NCI-H1092 (cell line): ENCODE measurements around the gene GCSAM.

ENCODE experiments used
- DNase-seq: peaks from one replicate; lab custom pipeline; 2025; lab: John Stamatoyannopoulos, UW

GCSAM gene, protein sequence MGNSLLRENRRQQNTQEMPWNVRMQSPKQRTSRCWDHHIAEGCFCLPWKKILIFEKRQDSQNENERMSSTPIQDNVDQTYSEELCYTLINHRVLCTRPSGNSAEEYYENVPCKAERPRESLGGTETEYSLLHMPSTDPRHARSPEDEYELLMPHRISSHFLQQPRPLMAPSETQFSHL

DNA sequence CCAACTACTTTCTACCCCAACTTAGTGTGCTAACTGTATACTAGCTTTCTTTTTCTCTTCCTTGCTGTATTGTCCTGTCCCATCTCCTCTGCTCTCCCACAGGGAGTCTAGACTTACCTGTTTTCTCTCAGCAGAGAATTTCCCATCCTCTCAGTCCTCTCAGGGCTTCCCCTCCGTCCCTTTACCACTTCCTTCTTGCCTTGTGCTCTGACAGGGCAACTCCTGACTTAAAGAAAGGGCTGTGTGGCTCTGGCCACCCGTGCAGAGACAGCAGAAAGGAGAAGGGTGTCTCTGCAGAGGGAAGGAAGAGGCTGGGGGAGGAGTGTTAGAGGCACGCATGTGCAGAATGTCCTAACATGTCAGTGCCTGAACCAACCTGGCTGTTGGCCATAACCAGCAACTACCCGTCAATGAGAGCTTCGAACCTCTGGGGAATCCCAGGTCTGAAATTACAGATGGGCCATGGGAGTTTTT is at the start of gene GCSAM:
Gene GCSAM (minus strand): TSS at position 274 of the 474 bp plus-strand sequence. CDS start 128 bp downstream, at position 146.
- no peak for DNase-seq

DNA sequence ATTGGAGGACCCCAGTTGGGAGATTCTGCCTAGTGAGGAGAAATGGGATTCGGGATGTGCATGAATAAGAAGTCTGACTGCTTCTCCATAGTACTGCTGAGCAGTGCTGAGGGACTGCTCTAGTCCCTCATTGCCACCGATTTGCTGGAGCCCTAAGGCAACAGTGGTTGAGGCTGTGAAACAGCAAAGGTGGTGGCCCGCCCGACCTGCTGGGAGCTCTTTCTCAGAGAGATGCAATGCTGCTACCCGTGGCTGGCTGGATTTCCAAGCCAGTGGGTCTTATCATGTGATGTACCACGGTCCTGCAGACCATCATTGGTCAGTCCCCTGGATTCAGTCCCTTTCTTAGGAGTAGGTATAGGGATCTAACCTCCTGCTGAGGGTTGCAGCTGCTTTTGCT is 42.6 kb upstream of the GCSAM start:
- DNase-seq = no peak

GRCh38 chr3:112175037-112175436 is 42.0 kb upstream of the GCSAM start:
- DNase-seq = no peak

DNA sequence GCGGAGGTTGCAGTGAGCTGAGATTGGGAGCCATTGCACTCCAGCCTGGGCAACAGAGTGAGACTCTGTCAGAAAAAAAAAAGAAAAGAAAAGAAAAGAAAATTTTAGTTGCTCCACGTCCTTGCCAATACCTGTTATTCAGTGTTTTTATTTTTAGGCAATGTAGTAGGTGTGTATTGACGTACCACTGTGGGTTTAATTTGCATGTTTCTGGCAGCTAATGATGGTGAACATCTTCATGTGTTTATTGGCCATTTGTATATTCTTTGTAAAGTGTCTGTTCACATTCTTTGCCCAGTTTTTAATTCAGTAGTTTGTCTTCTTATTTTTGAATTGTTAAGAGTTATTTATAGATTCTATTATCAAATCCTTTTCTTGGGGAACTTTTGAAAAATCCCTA is 38.1 kb upstream of the GCSAM start:
- DNase-seq = no peak

DNA sequence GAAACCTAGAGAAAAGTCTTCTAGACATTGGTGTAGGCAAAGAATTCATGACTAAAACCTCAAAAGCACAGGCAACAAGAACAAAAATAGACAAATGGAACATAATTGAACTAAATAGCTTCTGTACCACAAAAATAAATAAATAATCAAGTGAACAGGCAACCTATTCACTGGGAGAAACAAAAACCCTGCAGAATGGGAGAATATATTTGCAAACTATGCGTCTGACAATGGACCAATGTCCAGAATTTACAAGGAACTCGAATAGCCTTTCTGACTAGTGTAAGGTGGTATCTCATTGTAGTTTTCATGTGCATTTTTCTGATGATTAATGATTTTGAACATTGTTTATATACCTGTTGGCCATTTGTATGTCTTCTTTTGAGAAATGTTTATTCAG is 37.0 kb upstream of the GCSAM start:
- no peak for DNase-seq

- no peak for DNase-seq
These were observed 34.7 kb upstream of the GCSAM start for GRCh38 chr3:112167758-112168157.

- DNase-seq = no peak
These were observed 16.1 kb upstream of the GCSAM start for GRCh38 chr3:112149136-112149535.

DNA sequence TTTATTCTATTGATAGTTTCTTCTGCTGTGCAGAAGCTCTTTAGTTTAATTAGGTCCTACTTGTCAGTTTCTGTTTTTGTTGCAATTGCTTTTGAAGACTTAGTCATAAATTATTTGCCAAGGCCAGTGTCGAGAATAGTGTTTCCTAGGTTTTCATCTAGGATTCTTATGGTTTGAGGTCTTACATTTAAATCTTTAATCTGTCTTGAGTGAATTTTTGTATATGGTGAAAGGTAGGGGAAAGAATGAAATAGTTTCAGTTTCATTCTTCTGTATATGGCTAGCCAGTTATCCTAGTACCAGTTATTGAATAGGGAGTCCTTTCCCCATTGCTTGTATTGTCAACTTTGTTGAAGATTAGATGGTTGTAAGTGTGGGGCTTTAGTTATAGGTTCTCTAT is 10.6 kb upstream of the GCSAM start:
- DNase-seq = no peak

- no peak for DNase-seq
These were observed 10.2 kb upstream of the GCSAM start for GRCh38 chr3:112143251-112143650.

GRCh38 chr3:112141293-112141692 is 8.2 kb upstream of the GCSAM start:
- no peak for DNase-seq

GRCh38 chr3:112140584-112140983 is 7.5 kb upstream of the GCSAM start:
- DNase-seq = no peak

DNA sequence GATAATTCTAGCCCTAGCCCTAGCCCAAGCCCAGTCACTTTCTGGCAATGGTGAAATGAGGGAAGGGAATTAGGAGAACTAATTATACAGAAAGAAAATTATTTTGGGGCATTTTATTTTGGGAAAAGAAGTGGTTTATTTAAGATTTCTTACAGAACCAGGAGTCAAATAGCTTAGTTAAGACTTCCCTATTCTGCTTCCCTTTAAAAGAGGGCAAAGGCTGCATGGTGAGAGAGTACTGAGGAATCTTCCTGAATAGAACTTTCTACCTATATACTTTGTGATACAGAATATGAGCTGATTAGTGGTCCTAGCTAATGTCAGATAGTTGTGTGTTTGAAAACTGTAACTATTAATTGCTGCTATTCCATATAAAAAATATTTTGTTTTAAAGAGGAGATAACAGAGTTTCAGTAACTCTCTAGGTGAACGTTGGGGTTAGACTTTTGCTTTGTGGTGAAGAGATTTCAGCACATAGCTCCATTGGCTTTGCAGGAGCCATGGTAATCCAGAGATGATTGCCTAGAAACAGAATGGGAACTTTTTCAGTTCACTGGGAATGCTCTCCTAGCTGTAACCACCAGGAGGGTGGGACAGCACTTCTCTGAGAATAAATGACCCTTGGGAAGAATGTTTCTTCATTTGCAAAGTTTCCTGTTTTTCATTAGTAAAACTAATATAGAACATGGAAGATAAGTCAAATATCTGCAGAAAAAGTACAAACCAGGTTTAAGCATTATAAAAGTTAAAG is 5.3 kb upstream of the GCSAM start:
- no peak for DNase-seq

DNA sequence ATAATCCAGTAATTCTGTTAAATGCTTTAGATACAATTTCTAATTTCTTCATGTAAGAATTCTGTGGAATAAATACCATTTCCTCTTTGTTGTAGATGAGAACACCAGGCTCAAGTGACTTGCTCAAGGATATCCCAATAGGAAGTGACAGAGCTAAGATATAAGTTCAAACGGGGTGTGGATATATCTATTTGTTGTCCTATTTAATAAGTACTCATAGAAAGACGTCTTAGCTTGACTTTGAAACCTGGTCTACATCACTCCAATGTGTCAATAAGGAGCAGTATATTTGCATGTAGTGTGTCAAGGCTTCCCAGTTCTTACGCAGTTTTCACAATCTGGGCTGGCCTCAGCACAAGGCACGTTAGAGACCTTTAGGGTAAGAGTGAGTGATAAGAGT is 4.7 kb upstream of the GCSAM start:
- DNase-seq = no peak

DNA sequence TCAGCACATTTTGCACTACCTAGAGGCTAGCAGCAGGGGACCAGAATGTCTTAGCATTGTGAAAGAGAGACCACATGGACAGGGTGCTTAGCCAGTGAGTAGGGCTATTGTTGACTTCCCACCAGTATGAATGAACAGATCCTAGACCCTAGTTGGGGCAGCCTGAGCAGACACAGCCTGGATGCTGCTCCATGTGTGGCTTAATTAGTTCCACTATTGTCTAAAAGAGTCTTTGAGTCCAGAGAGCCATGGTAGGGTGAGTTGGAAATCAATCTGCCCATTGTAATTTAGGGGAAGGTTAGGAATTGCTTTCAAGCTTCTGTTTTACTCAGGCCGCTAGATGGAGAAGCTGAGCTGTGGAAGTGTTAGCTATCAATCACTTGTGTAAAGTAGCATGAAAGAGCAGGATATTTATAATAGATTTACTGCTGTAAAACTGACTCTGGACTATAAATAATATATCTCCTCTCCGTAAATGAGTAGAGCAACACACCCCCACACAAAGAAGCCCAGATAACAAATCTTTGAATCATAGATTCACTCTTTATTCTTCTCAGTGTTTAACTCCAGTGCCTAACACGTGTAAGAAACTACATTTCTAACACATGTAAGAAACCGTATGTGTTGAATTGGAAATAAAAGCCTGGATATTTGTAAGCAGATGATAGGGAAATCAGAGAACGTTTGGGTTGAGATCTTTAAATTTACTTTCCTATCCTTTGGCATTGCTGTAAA is 4.1 kb upstream of the GCSAM start:
- DNase-seq = peak; percentile 27

DNA sequence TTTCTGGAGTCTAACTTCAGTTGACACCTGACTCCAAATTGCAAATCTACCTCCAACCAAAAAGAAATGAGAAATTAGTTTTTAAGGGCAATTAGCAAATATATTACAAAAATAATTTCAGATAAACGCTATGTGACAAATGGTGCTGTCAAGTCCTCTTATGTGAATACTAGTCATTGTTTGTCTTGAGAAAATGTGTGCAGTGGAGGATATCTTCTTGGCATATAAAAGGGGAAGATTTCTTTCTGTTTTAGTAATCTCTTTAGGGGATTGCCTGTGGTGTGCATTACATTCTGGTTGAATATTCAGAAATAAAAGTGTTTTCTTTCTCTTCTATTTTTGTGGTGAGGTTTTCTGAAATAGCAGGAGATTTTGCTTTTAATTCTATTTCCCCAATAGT is 3.0 kb upstream of the GCSAM start:
- DNase-seq = no peak

DNA sequence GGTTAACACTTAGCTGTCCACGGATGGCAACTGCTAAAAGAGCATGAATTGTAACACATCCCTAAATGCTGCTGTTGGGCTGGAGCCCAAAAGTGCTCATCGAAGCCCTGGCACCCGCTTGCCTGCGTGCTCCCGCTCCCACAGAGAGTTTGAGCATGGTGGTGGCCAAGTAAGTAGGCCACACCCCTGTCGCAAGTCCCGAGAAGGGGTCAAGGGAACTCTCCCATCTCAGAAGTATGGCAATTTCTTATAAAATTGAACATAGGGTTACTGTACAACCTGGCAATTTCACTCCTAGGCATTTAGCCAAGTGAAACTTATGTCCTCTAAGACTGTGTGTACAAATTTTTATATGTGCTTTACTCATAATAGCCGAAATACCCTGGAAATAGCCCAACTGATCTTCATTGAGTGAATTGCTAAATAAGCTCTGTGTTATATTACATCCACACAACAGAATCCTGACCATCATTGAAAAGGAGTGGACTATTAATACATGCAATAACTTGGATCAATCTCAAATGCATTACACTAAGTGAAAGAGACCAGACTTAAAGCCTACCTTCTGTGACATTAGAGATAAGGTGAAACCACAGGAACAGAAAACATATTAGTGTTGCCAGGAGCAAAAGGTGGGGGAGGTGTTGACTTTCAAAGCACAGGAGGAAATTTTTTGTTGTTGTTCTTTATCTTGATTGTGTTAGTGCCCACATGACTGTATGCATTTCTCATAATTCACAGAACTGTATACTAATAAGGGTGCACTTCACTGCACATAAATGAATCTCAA is 1.5 kb upstream of the GCSAM start:
- no peak for DNase-seq

DNA sequence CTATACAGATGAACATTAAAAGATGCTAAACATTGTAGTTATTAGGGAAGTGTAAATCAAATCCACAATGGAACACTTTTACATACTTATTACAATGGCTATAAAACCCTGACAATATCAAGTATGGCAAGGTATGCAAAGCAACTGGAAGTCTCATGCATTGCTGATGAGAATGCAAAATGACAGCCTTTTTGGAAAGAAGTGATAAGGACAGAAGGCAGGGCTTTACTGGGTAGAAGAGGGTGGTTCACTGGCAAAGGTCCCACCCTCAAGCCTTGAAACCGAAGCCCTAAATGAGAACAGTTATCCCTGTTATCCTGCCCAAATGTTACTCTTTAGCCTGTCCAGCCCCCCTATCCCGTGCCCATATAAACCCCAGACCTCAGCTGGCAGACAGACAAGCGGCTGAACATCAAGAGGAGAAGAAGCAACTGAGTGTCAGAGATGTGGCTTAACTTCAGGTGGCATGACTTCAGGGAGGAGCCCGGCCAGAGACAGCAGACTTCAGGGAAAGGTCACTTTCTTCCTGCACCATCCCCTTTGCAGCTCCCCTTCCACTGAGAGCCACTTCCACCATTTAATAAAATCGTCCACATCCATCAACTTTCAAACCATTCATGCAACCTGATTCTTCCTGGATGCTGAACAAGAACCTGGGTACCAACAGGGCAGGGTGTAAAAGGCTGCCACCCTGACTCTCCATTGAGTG is 732 bp upstream of the GCSAM start:
- no peak for DNase-seq

DNA sequence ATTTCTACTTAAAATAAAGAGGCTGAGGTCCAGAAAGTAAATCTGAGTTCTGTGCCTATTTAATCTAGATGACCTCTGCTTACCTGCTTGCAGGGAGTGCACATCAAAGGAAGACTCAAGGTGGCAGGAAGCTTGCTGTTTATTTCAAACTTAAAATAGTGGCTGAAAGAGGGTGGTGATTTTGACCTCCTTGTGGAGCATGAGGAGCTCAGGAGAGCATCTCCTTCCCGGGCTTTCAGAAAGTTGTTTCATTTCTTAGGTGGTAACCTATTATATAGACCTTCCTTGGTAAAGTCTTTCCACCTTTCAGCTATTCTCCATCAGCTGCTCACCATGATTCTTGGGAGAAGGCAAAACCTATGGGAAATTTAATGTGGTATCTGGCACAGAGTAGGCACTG is 494 bp downstream of the GCSAM start:
- DNase-seq = no peak

GRCh38 chr3:112132088-112132487 is 960 bp downstream of the GCSAM start:
- no peak for DNase-seq

DNA sequence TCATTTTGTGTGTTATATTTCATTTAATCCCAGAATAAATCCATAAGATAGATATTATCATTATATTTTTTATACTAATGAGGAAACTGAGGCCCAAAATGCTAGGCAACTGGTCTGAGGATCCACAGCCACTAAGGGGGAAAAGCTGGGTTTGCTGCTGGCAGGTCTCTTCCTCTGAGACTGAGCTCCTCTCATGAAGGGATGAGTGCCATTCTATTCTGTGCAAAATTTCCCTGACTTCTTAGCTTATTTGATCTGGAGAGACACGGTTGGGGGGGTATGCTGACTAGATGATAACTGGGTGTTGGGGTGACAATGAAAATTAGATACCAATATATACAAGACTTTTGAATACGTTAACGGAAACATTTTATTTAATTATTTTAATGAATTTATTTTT is 1.9 kb downstream of the GCSAM start:
- DNase-seq = no peak

- DNase-seq = no peak
These were observed 2.4 kb downstream of the GCSAM start for GRCh38 chr3:112130638-112130993.
